K562 (cell line): ENCODE measurements around the gene FLII. TPM values are rescaled to one million over a fixed set of nuclear protein-coding genes. Genes with fewer than 3 reads are reported as not detected.
A peak's percentile ranks its signal among the peaks of the same experiment; 100 is the strongest.

ENCODE experiments used
- ATAC-seq: fragments of 200-7000 bp; cut with Tn5 transposase; 3 replicates; pipeline ENCODE4 v1.9.1; 2020; ENCODE audit warnings: moderate library complexity
- BruUV-seq: library from RNA; stranded (reverse); fragments of 400-500 nt; replicated peaks from 2 replicates; lab custom pipeline; 2021; lab: Mats Ljungman, UMichigan
- CTCF ChIA-PET: fragments of 300-600 bp; formaldehyde crosslinking; extraction: SDS; loops from one replicate; lab custom pipeline; 2021; ENCODE audit warnings: low intra/inter-chr PET ratio; lab: Yijun Ruan, JAX
- POLR2A ChIA-PET: fragments of 300-600, 350-650 bp; sonication (Branson Sonifier 250); formaldehyde crosslinking; extraction: SDS; loops from one replicate; lab custom pipeline; 2021; ENCODE audit warnings: antibody characterized with exemption, inconsistent platforms; lab: Yijun Ruan, JAX
- DNase-seq, 4 experiments: peaks; one replicate each; pipeline versions ENCODE4 v3.0.0 to v3.0.0-alpha.2; 2011 to 2018; ENCODE audit warnings: low spot score in 3 of 4, mixed read lengths in 3 of 4; ENCODE audit errors: extremely low read depth in 1 of 4
- FAIRE-seq: peaks from 2 replicates; lab custom pipeline; 2011; peaks lifted over from hg19 to GRCh38; lab: Jason Lieb, UNC
- H2AFZ ChIP-seq: 2 replicates; pipeline ENCODE4 v1.6.0; 2011; ENCODE audit warnings: low read depth, low read length, control low read depth, inconsistent platforms
- H3K27ac ChIP-seq: fragments of 200-600 bp; 3 replicates; pipeline ENCODE4 v1.8.0; 2011; ENCODE audit warnings: low read depth, mild to moderate bottlenecking, control low read depth, inconsistent platforms, low read length, moderate library complexity, mixed read lengths; ENCODE audit errors: extremely low read depth
- H3K27me3 ChIP-seq, 2 experiments: fragments of 300-600 bp in 1 of 2; 2 replicates in 1 of 2; 3 replicates in 1 of 2; pipeline versions ENCODE4 v1.6.0 to v1.8.0; 2011; ENCODE audit warnings: inconsistent platforms in 2 of 2, low read length in 2 of 2, mild to moderate bottlenecking in 1 of 2, mixed read lengths in 1 of 2, moderate library complexity in 1 of 2; ENCODE audit not compliant: control insufficient read depth in 2 of 2, insufficient read depth in 2 of 2
- H3K36me3 ChIP-seq: fragments of 300-600 bp; 3 replicates; pipeline ENCODE4 v1.8.0; 2011; ENCODE audit warnings: mild to moderate bottlenecking, low read length, inconsistent platforms; ENCODE audit not compliant: control insufficient read depth, insufficient read depth
- H3K4me1 ChIP-seq, 2 experiments: fragments of 200-600 bp in 1 of 2; replicated peaks in 1 of 2; 2 replicates in 1 of 2; 3 replicates in 1 of 2; pipeline versions ENCODE4 v1.5.1 to v1.8.0; 2011; ENCODE audit warnings: inconsistent platforms in 2 of 2, low read length in 2 of 2, mild to moderate bottlenecking in 1 of 2, mixed read lengths in 1 of 2, moderate library complexity in 1 of 2; ENCODE audit not compliant: control insufficient read depth in 2 of 2, insufficient read depth in 2 of 2
- H3K4me2 ChIP-seq: 2 replicates; pipeline ENCODE4 v1.6.1; 2011; ENCODE audit warnings: low read length, control low read depth, inconsistent platforms, mixed read lengths; ENCODE audit not compliant: insufficient read depth
- H3K4me3 ChIP-seq: fragments of 200-600 bp; sonication (generic), shearing (Covaris generic); 2 replicates; pipeline ENCODE4 v1.5.1; 2016; ENCODE audit warnings: control low read depth, inconsistent platforms
- H3K79me2 ChIP-seq: fragments of 200-600 bp; 3 replicates; pipeline ENCODE4 v1.8.0; 2011; ENCODE audit warnings: low read length, inconsistent platforms; ENCODE audit not compliant: control insufficient read depth, insufficient read depth
- H3K9ac ChIP-seq, 2 experiments: 2 replicates each; pipeline versions ENCODE4 v1.6.0 to v1.6.1; 2011; ENCODE audit warnings: low read depth in 2 of 2, low read length in 2 of 2, control low read depth in 1 of 2, inconsistent platforms in 1 of 2, mild to moderate bottlenecking in 1 of 2, mixed read lengths in 1 of 2; ENCODE audit not compliant: insufficient read depth in 1 of 2
- H3K9me1 ChIP-seq: one replicate; pipeline ENCODE4 v1.6.0; 2011; ENCODE audit warnings: inconsistent platforms, mild to moderate bottlenecking, low read length, moderate library complexity; ENCODE audit not compliant: control insufficient read depth, insufficient read depth
- H3K9me3 ChIP-seq: replicated peaks from 2 replicates; pipeline ENCODE4 v1.5.1; 2011; ENCODE audit warnings: low read depth, low read length, inconsistent platforms; ENCODE audit not compliant: control insufficient read depth, insufficient read depth
- H4K20me1 ChIP-seq: replicated peaks from 2 replicates; pipeline ENCODE4 v1.6.1; 2011; ENCODE audit warnings: low read length, inconsistent platforms, mixed read lengths; ENCODE audit not compliant: control insufficient read depth, insufficient read depth
- POLR2G ChIP-seq: fragments of 200-400 bp; formaldehyde crosslinking; IDR thresholded peaks from 2 replicates; pipeline ENCODE4 v1.6.1; 2017; ENCODE audit warnings: low read depth, mild to moderate bottlenecking, antibody characterized with exemption, low read length, moderate library complexity
- WGBS: fragments of 100-300 bp; shearing (Covaris generic); methylation state at CpG from one replicate; pipeline ENCODE4 v1.1.6; 2016; ENCODE audit warnings: low coverage, mixed read lengths; ENCODE audit not compliant: insufficient coverage; ENCODE audit errors: missing lambda C conversion rate; 5-methylcytosine and 5-hydroxymethylcytosine counted together
- in situ Hi-C: fragments of 300-500 bp; cut with MboI; formaldehyde crosslinking; loops from 4 replicates; pipeline ENCODE4 v1.15.0; 2018; ENCODE audit warnings: inconsistent platforms, mixed read lengths
- intact Hi-C: fragments of 100-400 bp; cut with micrococcal nuclease; formaldehyde crosslinking; loops from 2 replicates; pipeline ENCODE4 v1.14.2; 2022
- polyA plus RNA-seq, 8 experiments: library from polyadenylated mRNA; depleted of rRNA in 4 of 8; stranded (reverse) in 5 of 8; unstranded in 3 of 8; fragments of >200 nt; fragmentation: Nextera tagmentation in 2 of 8; fragmentation: Illumina TruSeq in 1 of 8; extraction: Ambion mirVana in 2 of 8; extraction: Trizol in 1 of 8; gene quantifications; 2 replicates each; pipeline versions ENCODE4 v1.2.1 to v1.2.3, GENCODE V29; 2011 to 2014; ENCODE audit warnings: inconsistent platforms in 1 of 8, missing spikeins in 1 of 8
- total RNA-seq, 7 experiments: library from RNA; depleted of rRNA in 6 of 7; stranded (reverse); fragments of >200 nt in 6 of 7; fragmentation: Illumina TruSeq in 2 of 7; extraction: Trizol in 2 of 7; gene quantifications; 2 replicates each; pipeline versions ENCODE4 v1.2.1 to v1.2.3, GENCODE V29; 2011 to 2021; ENCODE audit warnings: low replicate concordance in 1 of 7
- TF ChIP-seq, protein P1 (sequence below): IDR thresholded peaks from 3 replicates; pipeline ENCODE4 v1.6.1; 2011; ENCODE audit warnings: borderline replicate concordance, mild to moderate bottlenecking, moderate library complexity; ENCODE audit not compliant: insufficient read length; ENCODE audit errors: extremely low read depth

The FLII gene
- total and polyA plus RNA-seq, 9 of the 15 experiments (the other 6 are each of a cell fraction or from before 2014, with no cell fraction given) = 11.7 to 126 (median 82.5) TPM

DNA sequence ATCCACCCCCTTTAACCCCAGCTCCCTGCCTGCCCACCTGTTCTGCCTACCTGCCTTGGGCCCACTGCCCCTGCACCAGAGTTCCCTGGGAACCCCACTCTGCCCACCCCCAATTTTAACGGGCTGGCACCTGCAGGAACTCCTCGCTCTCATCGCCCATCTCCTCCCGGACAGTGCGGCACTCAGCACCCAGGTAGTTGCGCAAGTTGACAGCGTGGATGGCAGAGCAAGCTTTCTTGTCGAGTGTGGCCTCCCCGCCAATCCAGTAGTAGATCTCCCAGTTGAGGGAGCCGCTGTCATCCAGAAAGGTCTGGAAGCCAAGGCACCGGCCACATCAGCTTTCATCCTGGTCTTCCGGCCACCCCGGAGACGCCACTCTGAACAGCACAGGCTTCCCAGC lies 7.8 kb downstream of the FLII start:
- peaks cover 69% of the 10 kb centered on the region; the same call in 2 of the 3 replicates for H3K36me3 ChIP-seq
- no peaks in the 10 kb centered on the region for H3K79me2 ChIP-seq
- FAIRE-seq (no peak), DNase-seq (no peak), ATAC-seq (no peak)
- in situ Hi-C loops (no loop called here), intact Hi-C loops (no loop called here)
- no TSS peak for BruUV-seq
- no peak overlapping the region for H3K9ac ChIP-seq
- no peaks in the 10 kb centered on the region for H3K27me3 ChIP-seq
- H4K20me1 ChIP-seq = peaks cover 3% of the 10 kb centered on the region; the same call in 1 of the 2 replicates
- 92% methylated on average over 4 of the region's 14 CpGs for WGBS
- H2AFZ ChIP-seq = no peak overlapping the region
- 0 out of 2 replicates have a peak, but pooled peaks have one; percentile 15 for TF ChIP-seq POLR2G
- TF ChIP-seq, protein P1, sequence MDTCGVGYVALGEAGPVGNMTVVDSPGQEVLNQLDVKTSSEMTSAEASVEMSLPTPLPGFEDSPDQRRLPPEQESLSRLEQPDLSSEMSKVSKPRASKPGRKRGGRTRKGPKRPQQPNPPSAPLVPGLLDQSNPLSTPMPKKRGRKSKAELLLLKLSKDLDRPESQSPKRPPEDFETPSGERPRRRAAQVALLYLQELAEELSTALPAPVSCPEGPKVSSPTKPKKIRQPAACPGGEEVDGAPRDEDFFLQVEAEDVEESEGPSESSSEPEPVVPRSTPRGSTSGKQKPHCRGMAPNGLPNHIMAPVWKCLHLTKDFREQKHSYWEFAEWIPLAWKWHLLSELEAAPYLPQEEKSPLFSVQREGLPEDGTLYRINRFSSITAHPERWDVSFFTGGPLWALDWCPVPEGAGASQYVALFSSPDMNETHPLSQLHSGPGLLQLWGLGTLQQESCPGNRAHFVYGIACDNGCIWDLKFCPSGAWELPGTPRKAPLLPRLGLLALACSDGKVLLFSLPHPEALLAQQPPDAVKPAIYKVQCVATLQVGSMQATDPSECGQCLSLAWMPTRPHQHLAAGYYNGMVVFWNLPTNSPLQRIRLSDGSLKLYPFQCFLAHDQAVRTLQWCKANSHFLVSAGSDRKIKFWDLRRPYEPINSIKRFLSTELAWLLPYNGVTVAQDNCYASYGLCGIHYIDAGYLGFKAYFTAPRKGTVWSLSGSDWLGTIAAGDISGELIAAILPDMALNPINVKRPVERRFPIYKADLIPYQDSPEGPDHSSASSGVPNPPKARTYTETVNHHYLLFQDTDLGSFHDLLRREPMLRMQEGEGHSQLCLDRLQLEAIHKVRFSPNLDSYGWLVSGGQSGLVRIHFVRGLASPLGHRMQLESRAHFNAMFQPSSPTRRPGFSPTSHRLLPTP = no peak
- H3K27ac ChIP-seq = no peak overlapping the region
- peaks cover 3 to 23% of the 10 kb centered on the region in 2 experiments; a peak in 4 of 5 replicates for H3K4me1 ChIP-seq
- H3K4me3 ChIP-seq = no peak overlapping the region
- CTCF ChIA-PET = no interaction called here
- H3K9me3 ChIP-seq = no peaks in the 10 kb centered on the region
- H3K4me2 ChIP-seq = no peak overlapping the region
- H3K9me1 ChIP-seq = peaks cover 2% of the 10 kb centered on the region
- POLR2A ChIA-PET = interaction anchor here (0.9 kb wide), 1 partner anchor 8 kb away, joined by 3 read pairs; the partner anchor contains the start of gene FLII
